ENCODE data around the gene SLC38A1. TPM values are rescaled to one million over a fixed set of nuclear protein-coding genes. Genes with fewer than 3 reads are reported as not detected.

SLC38A1 gene
- total and polyA plus RNA-seq, 7 donors = 8.4 to 209 (median 149) TPM

DNA sequence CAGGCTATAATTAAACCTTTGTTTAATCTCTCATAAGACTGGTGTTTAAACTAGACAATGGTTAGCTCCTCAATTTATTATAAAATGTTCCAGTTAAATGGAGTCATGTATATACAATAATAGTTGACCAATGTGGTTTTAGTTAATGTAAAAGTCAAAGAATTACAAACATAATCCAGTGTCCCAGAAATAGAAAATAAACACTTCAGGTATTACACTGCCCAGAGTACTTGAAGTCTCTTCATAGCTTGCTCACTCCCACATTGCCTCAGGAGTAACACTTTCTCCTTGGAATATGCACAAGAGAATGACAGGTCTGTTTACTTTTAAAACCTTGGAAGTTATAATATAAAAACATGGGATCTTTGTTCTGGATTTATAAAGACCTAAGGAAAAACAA is 60.5 kb downstream of the SLC38A1 start:
- no peak overlapping the region for H3K4me3 ChIP-seq
- peaks cover 0 to 93% (median 77%) of the 10 kb centered on the region in 4 donors for H3K4me1 ChIP-seq
- TF ChIP-seq POLR2AphosphoS5 (IDR thresholded peaks at IDR 0.05) (peak; percentile 80 to 92 (median 87)), POLR2A (IDR thresholded peaks at IDR 0.05) (no peak), EP300 (IDR thresholded peaks at IDR 0.05) (peak; percentile 30 to 77 (median 68))
- TF ChIP-seq, protein P1, sequence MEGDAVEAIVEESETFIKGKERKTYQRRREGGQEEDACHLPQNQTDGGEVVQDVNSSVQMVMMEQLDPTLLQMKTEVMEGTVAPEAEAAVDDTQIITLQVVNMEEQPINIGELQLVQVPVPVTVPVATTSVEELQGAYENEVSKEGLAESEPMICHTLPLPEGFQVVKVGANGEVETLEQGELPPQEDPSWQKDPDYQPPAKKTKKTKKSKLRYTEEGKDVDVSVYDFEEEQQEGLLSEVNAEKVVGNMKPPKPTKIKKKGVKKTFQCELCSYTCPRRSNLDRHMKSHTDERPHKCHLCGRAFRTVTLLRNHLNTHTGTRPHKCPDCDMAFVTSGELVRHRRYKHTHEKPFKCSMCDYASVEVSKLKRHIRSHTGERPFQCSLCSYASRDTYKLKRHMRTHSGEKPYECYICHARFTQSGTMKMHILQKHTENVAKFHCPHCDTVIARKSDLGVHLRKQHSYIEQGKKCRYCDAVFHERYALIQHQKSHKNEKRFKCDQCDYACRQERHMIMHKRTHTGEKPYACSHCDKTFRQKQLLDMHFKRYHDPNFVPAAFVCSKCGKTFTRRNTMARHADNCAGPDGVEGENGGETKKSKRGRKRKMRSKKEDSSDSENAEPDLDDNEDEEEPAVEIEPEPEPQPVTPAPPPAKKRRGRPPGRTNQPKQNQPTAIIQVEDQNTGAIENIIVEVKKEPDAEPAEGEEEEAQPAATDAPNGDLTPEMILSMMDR (IDR thresholded peaks at IDR 0.05) = no peak
- intact Hi-C loops (cut with DNase I) = loop anchor here (1.0 to 5.0 kb wide), 3 partner anchors 46 to 164 kb away; partner anchors contain the start of gene SLC38A2
- no peaks in the 10 kb centered on the region for H3K9me3 ChIP-seq
- H3K27ac ChIP-seq = peak overlapping the region; percentile 73 to 79 (median 76)
- H3K36me3 ChIP-seq = peaks cover 0 to 15% (median 6%) of the 10 kb centered on the region in 4 donors
- no peaks in the 10 kb centered on the region for H3K27me3 ChIP-seq
- DNase-seq = no peak

DNA sequence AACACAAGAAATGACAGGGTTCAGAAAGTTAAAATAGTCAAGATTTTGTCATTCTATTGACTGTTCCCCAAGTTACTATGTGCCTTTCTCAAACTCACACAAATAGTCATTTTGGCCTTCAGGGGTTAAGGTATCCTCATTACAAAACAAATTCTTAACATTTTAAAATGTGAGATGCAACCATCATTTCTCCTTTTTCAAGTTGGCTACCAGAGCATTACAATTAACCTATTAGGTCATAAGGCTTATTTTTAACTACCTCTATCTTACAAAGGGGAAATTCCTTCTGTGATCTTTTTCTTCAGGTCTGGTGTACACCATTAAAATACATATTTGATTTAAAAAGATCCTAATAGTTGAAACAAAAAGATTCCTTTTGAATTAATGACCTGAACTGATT is 61.2 kb downstream of the SLC38A1 start:
- H3K36me3 ChIP-seq = peaks cover 0 to 21% (median 10%) of the 10 kb centered on the region in 4 donors
- TF ChIP-seq, protein P1 (IDR thresholded peaks at IDR 0.05) = no peak
- TF ChIP-seq POLR2A (IDR thresholded peaks at IDR 0.05) (no peak), EP300 (IDR thresholded peaks at IDR 0.05) (no peak), POLR2AphosphoS5 (IDR thresholded peaks at IDR 0.05) (no peak)
- H3K27me3 ChIP-seq = no peaks in the 10 kb centered on the region
- H3K9me3 ChIP-seq = no peaks in the 10 kb centered on the region
- peaks cover 0 to 86% (median 75%) of the 10 kb centered on the region in 4 donors for H3K4me1 ChIP-seq
- peak overlapping the region; percentile 73 to 79 (median 76) for H3K27ac ChIP-seq
- no peak for DNase-seq
- no peak overlapping the region for H3K4me3 ChIP-seq
- intact Hi-C loops (cut with DNase I) = loop anchor here (1.0 to 5.0 kb wide), 3 partner anchors 45 to 165 kb away; partner anchors contain the start of gene SLC38A2

DNA sequence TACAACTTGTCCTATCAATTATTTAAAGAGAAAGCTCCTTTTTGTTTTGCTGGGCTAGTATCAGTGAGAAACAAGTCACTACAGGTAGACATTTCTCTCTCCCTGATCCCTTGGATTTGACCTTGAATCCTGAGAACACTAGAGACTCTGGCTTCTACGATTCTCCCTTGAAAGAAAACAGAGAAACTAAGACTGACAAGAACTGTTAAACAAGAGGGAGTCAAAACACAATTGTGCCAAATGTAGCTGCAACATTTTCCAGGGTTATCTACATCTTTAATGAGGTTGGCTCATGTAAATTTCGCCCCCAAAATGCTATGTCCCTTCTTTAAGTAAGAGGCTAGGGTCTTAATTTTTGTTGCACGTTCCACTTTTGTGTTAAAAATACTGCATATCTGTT is 62.4 kb downstream of the SLC38A1 start:
- peaks cover 0 to 74% (median 69%) of the 10 kb centered on the region in 4 donors for H3K4me1 ChIP-seq
- H3K4me3 ChIP-seq = no peak overlapping the region
- peak overlapping the region; percentile 73 to 79 (median 76) for H3K27ac ChIP-seq
- H3K9me3 ChIP-seq = no peaks in the 10 kb centered on the region
- 68 to 86% methylated on average over 3 of the region's 3 CpGs for WGBS, 2 donors
- no peak for DNase-seq
- peaks cover 0 to 31% (median 11%) of the 10 kb centered on the region in 4 donors for H3K36me3 ChIP-seq
- H3K27me3 ChIP-seq = no peaks in the 10 kb centered on the region
- intact Hi-C loops (cut with DNase I) = loop anchor here (5.0 kb wide), 2 partner anchors 44 to 166 kb away; partner anchors contain the start of gene SLC38A2
- TF ChIP-seq, protein P1 (IDR thresholded peaks at IDR 0.05) = no peak
- peak in 1 of 4 donors; percentile 42 for TF ChIP-seq EP300 (IDR thresholded peaks at IDR 0.05)
- TF ChIP-seq POLR2A (IDR thresholded peaks at IDR 0.05) = no peak
- TF ChIP-seq POLR2AphosphoS5 (IDR thresholded peaks at IDR 0.05) = peak; percentile 30 to 84 (median 60)

DNA sequence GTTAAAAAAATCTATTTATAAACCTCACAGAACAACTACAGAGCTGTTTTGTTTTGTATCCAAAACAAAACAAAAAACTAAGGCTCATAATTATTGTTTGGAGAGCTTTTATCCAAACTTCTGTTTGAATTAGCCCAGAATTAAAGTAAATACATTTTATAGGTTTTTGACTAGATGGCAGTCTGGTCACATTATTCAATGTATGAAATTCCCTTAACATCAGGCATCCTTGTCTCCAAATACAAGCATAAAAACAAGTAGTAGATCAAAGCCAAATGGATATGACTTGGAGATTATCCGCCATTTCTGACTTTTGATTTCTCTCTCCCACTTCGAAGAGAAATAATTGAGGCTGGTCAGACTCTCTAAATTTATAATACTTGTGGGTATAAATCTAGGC is 63.5 kb downstream of the SLC38A1 start:
- peaks cover 0 to 43% (median 16%) of the 10 kb centered on the region in 4 donors for H3K36me3 ChIP-seq

More for the DNA sequence above, 63.5 kb downstream of the SLC38A1 start:
- H3K27me3 ChIP-seq = no peaks in the 10 kb centered on the region
- peaks cover 0 to 63% (median 57%) of the 10 kb centered on the region in 4 donors for H3K4me1 ChIP-seq
- H3K27ac ChIP-seq = peak overlapping the region; percentile 7 to 79 (median 48)
- TF ChIP-seq, protein P1 (IDR thresholded peaks at IDR 0.05) = no peak
- no peak for TF ChIP-seq POLR2A (IDR thresholded peaks at IDR 0.05)
- TF ChIP-seq POLR2AphosphoS5 (IDR thresholded peaks at IDR 0.05) = no peak
- H3K9me3 ChIP-seq = no peaks in the 10 kb centered on the region
- no peak overlapping the region for H3K4me3 ChIP-seq
- no peak for DNase-seq
- WGBS, 2 donors = 58 to 87% methylated on average over 2 of the region's 2 CpGs
- intact Hi-C loops (cut with DNase I) = loop anchor here (1.0 to 5.0 kb wide), 3 partner anchors 16 to 167 kb away; partner anchors contain the start of gene SLC38A2

Data from sigmoid colon (tissue), 7 donors.